ENCODE data around the gene ANKZF1. TPM values are rescaled to one million over a fixed set of nuclear protein-coding genes. Genes with fewer than 3 reads are reported as not detected.
"Not testable (repeated sequence)": the region's sequence is repeated elsewhere in the genome, so short reads cannot be mapped to it uniquely, and the experiment has no call there.

The ANKZF1 gene
- total and polyA plus RNA-seq, 4 donors = 29.2 to 74.2 (median 48.8) TPM

- Histone ChIP-seq H3K27me3 (ENCODE audit: control insufficient read depth, insufficient read depth, low read length) (peaks cover 60% of the 10 kb centered on the region), H3K9me3 (ENCODE audit: control insufficient read depth, insufficient read depth, low read length) (no peaks in the 10 kb centered on the region), H3K27ac (ENCODE audit: low read depth, low read length) (no peak within 1 kb of the TSS), H3K36me3 (ENCODE audit: control insufficient read depth, insufficient read depth, low read length) (peaks cover 18% of the 10 kb centered on the region), H3K4me1 (ENCODE audit: control insufficient read depth, insufficient read depth, low read length) (peaks cover 45% of the 10 kb centered on the region), H3K4me3 (ENCODE audit: low read depth, low read length) (peak within 1 kb of the TSS; percentile 36)
- DNase-seq (ENCODE audit: low read depth in 4 of 6, low spot score in 6 of 6) = no peak
- WGBS (ENCODE audit: insufficient coverage) = 1% methylated on average over 32 of the region's 49 CpGs
Measured at GRCh38 chr2:219252900-219253752, 23.5 kb downstream of the ANKZF1 start, which contains the start of gene TUBA4B. TSS of gene TUBA4B (plus strand) at chr2:219253243. CDS start at chr2:219253408, 165 bp downstream.

- Histone ChIP-seq H3K36me3 (ENCODE audit: control insufficient read depth, insufficient read depth, low read length) (peaks cover 10% of the 10 kb centered on the region), H3K4me3 (ENCODE audit: low read depth, low read length) (peak within 1 kb of the TSS; percentile 36), H3K27me3 (ENCODE audit: control insufficient read depth, insufficient read depth, low read length) (peaks cover 61% of the 10 kb centered on the region), H3K9me3 (ENCODE audit: control insufficient read depth, insufficient read depth, low read length) (no peaks in the 10 kb centered on the region), H3K27ac (ENCODE audit: low read depth, low read length) (no peak within 1 kb of the TSS), H3K4me1 (ENCODE audit: control insufficient read depth, insufficient read depth, low read length) (peaks cover 42% of the 10 kb centered on the region)
- under 1% methylated on average over 76 of the region's 76 CpGs for WGBS (ENCODE audit: insufficient coverage)
- peak in 2 of 6 donors; percentile 71 to 79 for DNase-seq (ENCODE audit: low read depth in 4 of 6, low spot score in 6 of 6)
Measured at GRCh38 chr2:219253753-219254589, 24.4 kb downstream of the ANKZF1 start, which contains the start of gene TUBA4A. TSS of gene TUBA4A (minus strand) at chr2:219253918. CDS start at chr2:219253858, 60 bp downstream.

GRCh38 chr2:219254590-219255201 lies 25.1 kb downstream of the ANKZF1 start:
- H3K27ac ChIP-seq (ENCODE audit: low read depth, low read length) = no peak overlapping the region

GRCh38 chr2:219258942-219259341 lies 29.3 kb downstream of the ANKZF1 start:
- H3K4me3 ChIP-seq (ENCODE audit: low read depth, low read length); DNase-seq (ENCODE audit: low read depth in 4 of 6, low spot score in 6 of 6); H3K36me3 ChIP-seq (ENCODE audit: control insufficient read depth, insufficient read depth, low read length); H3K9me3 ChIP-seq (ENCODE audit: control insufficient read depth, insufficient read depth, low read length); H3K27ac ChIP-seq (ENCODE audit: low read depth, low read length): not testable (repeated sequence)
- Histone ChIP-seq H3K27me3 (ENCODE audit: control insufficient read depth, insufficient read depth, low read length) (peaks cover 63% of the 10 kb centered on the region), H3K4me1 (ENCODE audit: control insufficient read depth, insufficient read depth, low read length) (peaks cover 11% of the 10 kb centered on the region)
- 85% methylated on average over 5 of the region's 10 CpGs for WGBS (ENCODE audit: insufficient coverage)

More at GRCh38 chr2:219254590-219255201, 25.1 kb downstream of the ANKZF1 start:
- WGBS (ENCODE audit: insufficient coverage) = 22% methylated on average over 12 of the region's 12 CpGs
- Histone ChIP-seq H3K27me3 (ENCODE audit: control insufficient read depth, insufficient read depth, low read length) (peaks cover 66% of the 10 kb centered on the region), H3K36me3 (ENCODE audit: control insufficient read depth, insufficient read depth, low read length) (peaks cover 7% of the 10 kb centered on the region), H3K4me3 (ENCODE audit: low read depth, low read length) (no peak overlapping the region), H3K4me1 (ENCODE audit: control insufficient read depth, insufficient read depth, low read length) (peaks cover 35% of the 10 kb centered on the region), H3K9me3 (ENCODE audit: control insufficient read depth, insufficient read depth, low read length) (no peaks in the 10 kb centered on the region)
- no peak for DNase-seq (ENCODE audit: low read depth in 4 of 6, low spot score in 6 of 6)

- Histone ChIP-seq H3K9me3 (ENCODE audit: control insufficient read depth, insufficient read depth, low read length) (no peaks in the 10 kb centered on the region), H3K4me1 (ENCODE audit: control insufficient read depth, insufficient read depth, low read length) (no peaks in the 10 kb centered on the region), H3K36me3 (ENCODE audit: control insufficient read depth, insufficient read depth, low read length) (no peaks in the 10 kb centered on the region), H3K27ac (ENCODE audit: low read depth, low read length) (no peak overlapping the region), H3K4me3 (ENCODE audit: low read depth, low read length) (no peak overlapping the region), H3K27me3 (ENCODE audit: control insufficient read depth, insufficient read depth, low read length) (peaks cover 40% of the 10 kb centered on the region)
- 49% methylated on average over 2 of the region's 5 CpGs for WGBS (ENCODE audit: insufficient coverage)
- no peak for DNase-seq (ENCODE audit: low read depth in 4 of 6, low spot score in 6 of 6)
Measured at GRCh38 chr2:219261024-219261855, 31.6 kb downstream of the ANKZF1 start.

- DNase-seq (ENCODE audit: low read depth in 4 of 6, low spot score in 6 of 6) = no peak
- Histone ChIP-seq H3K9me3 (ENCODE audit: control insufficient read depth, insufficient read depth, low read length) (no peaks in the 10 kb centered on the region), H3K4me3 (ENCODE audit: low read depth, low read length) (no peak overlapping the region), H3K4me1 (ENCODE audit: control insufficient read depth, insufficient read depth, low read length) (no peaks in the 10 kb centered on the region), H3K27ac (ENCODE audit: low read depth, low read length) (no peak overlapping the region), H3K36me3 (ENCODE audit: control insufficient read depth, insufficient read depth, low read length) (no peaks in the 10 kb centered on the region), H3K27me3 (ENCODE audit: control insufficient read depth, insufficient read depth, low read length) (peaks cover 15% of the 10 kb centered on the region)
- 62% methylated on average over 2 of the region's 5 CpGs for WGBS (ENCODE audit: insufficient coverage)
Measured at GRCh38 chr2:219266232-219266631, 36.6 kb downstream of the ANKZF1 start.

- no peak for DNase-seq (ENCODE audit: low read depth in 4 of 6, low spot score in 6 of 6)
- Histone ChIP-seq H3K27ac (ENCODE audit: low read depth, low read length) (no peak overlapping the region), H3K9me3 (ENCODE audit: control insufficient read depth, insufficient read depth, low read length) (no peaks in the 10 kb centered on the region), H3K4me3 (ENCODE audit: low read depth, low read length) (no peak overlapping the region), H3K27me3 (ENCODE audit: control insufficient read depth, insufficient read depth, low read length) (peaks cover 9% of the 10 kb centered on the region), H3K36me3 (ENCODE audit: control insufficient read depth, insufficient read depth, low read length) (no peaks in the 10 kb centered on the region), H3K4me1 (ENCODE audit: control insufficient read depth, insufficient read depth, low read length) (no peaks in the 10 kb centered on the region)
- WGBS (ENCODE audit: insufficient coverage) = 60% methylated on average over 1 of the region's 1 CpG
Measured at GRCh38 chr2:219266886-219267285, 37.3 kb downstream of the ANKZF1 start.

- H3K9me3 ChIP-seq (ENCODE audit: control insufficient read depth, insufficient read depth, low read length) = no peaks in the 10 kb centered on the region
- H3K4me3 ChIP-seq (ENCODE audit: low read depth, low read length) = no peak overlapping the region
- H3K36me3 ChIP-seq (ENCODE audit: control insufficient read depth, insufficient read depth, low read length) = no peaks in the 10 kb centered on the region
- H3K27me3 ChIP-seq (ENCODE audit: control insufficient read depth, insufficient read depth, low read length) = peaks cover 15% of the 10 kb centered on the region
- H3K27ac ChIP-seq (ENCODE audit: low read depth, low read length) = no peak overlapping the region
- no CpG with 5 or more reads among the region's 2 CpGs for WGBS (ENCODE audit: insufficient coverage)
- no peaks in the 10 kb centered on the region for H3K4me1 ChIP-seq (ENCODE audit: control insufficient read depth, insufficient read depth, low read length)
- DNase-seq (ENCODE audit: low read depth in 4 of 6, low spot score in 6 of 6) = no peak
Measured at GRCh38 chr2:219268294-219268693, 38.7 kb downstream of the ANKZF1 start.
